ENCODE measurements around the gene NMD3.
A peak's percentile ranks its signal among the peaks of the same experiment; 100 is the strongest.

Gene NMD3

GRCh38 chr3:161224786-161225185 lies 3.7 kb downstream of the NMD3 start:
- DNase-seq (ENCODE audit: low read depth): no peak
- no peak overlapping the region for H3K4me3 ChIP-seq (ENCODE audit: control insufficient read depth, low read depth, low read length)
- no peak for TF ChIP-seq CTCF (conservative IDR thresholded peaks at IDR 0.05; ENCODE audit: control insufficient read depth, insufficient read depth, low read depth, low read length)

GRCh38 chr3:161230621-161231171 lies 9.6 kb downstream of the NMD3 start:
- no peak overlapping the region for H3K4me3 ChIP-seq (ENCODE audit: control insufficient read depth, low read depth, low read length)
- TF ChIP-seq CTCF (conservative IDR thresholded peaks at IDR 0.05; ENCODE audit: control insufficient read depth, insufficient read depth, low read depth, low read length): no peak
- DNase-seq (ENCODE audit: low read depth): no peak

- no peak for DNase-seq (ENCODE audit: low read depth)
- no peak for TF ChIP-seq CTCF (conservative IDR thresholded peaks at IDR 0.05; ENCODE audit: control insufficient read depth, insufficient read depth, low read depth, low read length)
- H3K4me3 ChIP-seq (ENCODE audit: control insufficient read depth, low read depth, low read length): no peak overlapping the region
Observed at GRCh38 chr3:161231861-161232260, 10.8 kb downstream of the NMD3 start.

- H3K4me3 ChIP-seq (ENCODE audit: control insufficient read depth, low read depth, low read length): no peak overlapping the region
- DNase-seq (ENCODE audit: low read depth): peak; percentile 34
- TF ChIP-seq CTCF (conservative IDR thresholded peaks at IDR 0.05; ENCODE audit: control insufficient read depth, insufficient read depth, low read depth, low read length): no peak
Observed at GRCh38 chr3:161233557-161233956, 12.4 kb downstream of the NMD3 start.

- DNase-seq (ENCODE audit: low read depth): no peak
Observed at GRCh38 chr3:161236240-161236639, 15.1 kb downstream of the NMD3 start.

GRCh38 chr3:161239700-161240099 lies 18.6 kb downstream of the NMD3 start:
- H3K4me3 ChIP-seq (ENCODE audit: control insufficient read depth, low read depth, low read length): no peak overlapping the region
- TF ChIP-seq CTCF (conservative IDR thresholded peaks at IDR 0.05; ENCODE audit: control insufficient read depth, insufficient read depth, low read depth, low read length): no peak
- DNase-seq (ENCODE audit: low read depth): no peak

More at GRCh38 chr3:161236240-161236639, 15.1 kb downstream of the NMD3 start:
- no peak overlapping the region for H3K4me3 ChIP-seq (ENCODE audit: control insufficient read depth, low read depth, low read length)
- TF ChIP-seq CTCF (conservative IDR thresholded peaks at IDR 0.05; ENCODE audit: control insufficient read depth, insufficient read depth, low read depth, low read length): no peak

- no peak for DNase-seq (ENCODE audit: low read depth)
- no peak for TF ChIP-seq CTCF (conservative IDR thresholded peaks at IDR 0.05; ENCODE audit: control insufficient read depth, insufficient read depth, low read depth, low read length)
- H3K4me3 ChIP-seq (ENCODE audit: control insufficient read depth, low read depth, low read length): no peak overlapping the region
Observed at GRCh38 chr3:161244538-161244937, 23.4 kb downstream of the NMD3 start.
